Cerebellar nuclear complex (tissue), 1 donor: Measurements from ENCODE around the gene GAK.

Experiments used
- DNase-seq, 2 experiments: peaks; one replicate each; lab custom pipeline; 2025; lab: John Stamatoyannopoulos, UW

GAK gene

GRCh38 chr4:870951-871350 lies 61.2 kb downstream of the GAK start:
- DNase-seq = no peak

- no peak for DNase-seq
These were observed 62.3 kb downstream of the GAK start for GRCh38 chr4:869776-870175.

GRCh38 chr4:868421-868820 lies 63.7 kb downstream of the GAK start:
- no peak for DNase-seq

- DNase-seq = no peak
These were observed 64.4 kb downstream of the GAK start for GRCh38 chr4:867526-868250.

- DNase-seq = no peak
These were observed 65.2 kb downstream of the GAK start for GRCh38 chr4:866761-867390.

- no peak for DNase-seq
These were observed 65.9 kb downstream of the GAK start for GRCh38 chr4:866068-866760.

GRCh38 chr4:865572-865971 lies 66.5 kb downstream of the GAK start:
- no peak for DNase-seq

GRCh38 chr4:865121-865465 lies 67.0 kb downstream of the GAK start:
- DNase-seq = no peak

- DNase-seq = no peak
These were observed 67.5 kb downstream of the GAK start for GRCh38 chr4:864456-865120.

GRCh38 chr4:860561-860960 lies 71.6 kb downstream of the GAK start:
- DNase-seq = no peak

GRCh38 chr4:859496-859895 lies 72.6 kb downstream of the GAK start:
- no peak for DNase-seq

GRCh38 chr4:858831-859451 lies 73.2 kb downstream of the GAK start:
- DNase-seq = no peak

- no peak for DNase-seq
These were observed 74.1 kb downstream of the GAK start for GRCh38 chr4:858041-858481.

- no peak for DNase-seq
These were observed 74.7 kb downstream of the GAK start for GRCh38 chr4:857461-857860.

GRCh38 chr4:856225-856901 lies 75.8 kb downstream of the GAK start:
- no peak for DNase-seq

- DNase-seq = no peak
These were observed 76.3 kb downstream of the GAK start for GRCh38 chr4:855880-856224.

GRCh38 chr4:854356-854755 lies 77.8 kb downstream of the GAK start:
- no peak for DNase-seq

GRCh38 chr4:853416-853781 lies 78.7 kb downstream of the GAK start:
- no peak for DNase-seq

- DNase-seq = no peak
These were observed 80.2 kb downstream of the GAK start for GRCh38 chr4:851701-852430.

GRCh38 chr4:850323-850945 lies 81.7 kb downstream of the GAK start:
- DNase-seq = no peak
